Breast epithelium (tissue), 3 donors: ENCODE results near the gene NEURL3.
"Not testable (repeated sequence)": the region's sequence is repeated elsewhere in the genome, so short reads cannot be mapped to it uniquely, and the experiment has no call there.

ENCODE experiments used
- POLR2A ChIP-seq: fragments of 450-650 bp; IDR thresholded peaks from one replicate; pipeline ENCODE4 v1.6.1; 2016; ENCODE audit warnings: antibody characterized with exemption, mild to moderate bottlenecking, moderate library complexity
- POLR2AphosphoS5 ChIP-seq, 3 donors: sonication (generic); formaldehyde crosslinking; IDR thresholded peaks; one replicate each; pipeline ENCODE4 v1.6.1; 2017; ENCODE audit warnings: antibody characterized with exemption in 3 of 3
- TF ChIP-seq, protein P1 (sequence below), 3 donors: fragments of 450-650 bp; IDR thresholded peaks; one replicate each; pipeline ENCODE4 v1.5.1; 2016 to 2017; ENCODE audit warnings: antibody characterized with exemption in 3 of 3, mild to moderate bottlenecking in 3 of 3, moderate library complexity in 3 of 3

DNA sequence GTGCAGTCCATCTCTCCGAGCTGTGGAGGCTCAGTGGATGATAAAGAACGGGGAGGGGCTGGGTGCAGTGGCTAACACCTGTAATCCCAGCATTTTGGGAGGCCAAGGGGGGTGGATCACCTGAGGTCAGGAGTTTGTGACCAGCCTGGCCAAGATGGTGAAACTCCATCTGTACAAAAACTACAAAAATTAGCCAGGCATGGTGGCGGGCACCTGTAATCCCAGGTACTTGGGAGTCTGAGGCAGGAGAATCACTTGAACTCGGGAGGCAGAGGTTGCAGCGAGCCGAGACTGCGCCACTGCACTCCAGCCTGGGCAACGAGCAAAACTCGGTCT is 48.8 kb upstream of the NEURL3 start:
- TF ChIP-seq, protein P1, sequence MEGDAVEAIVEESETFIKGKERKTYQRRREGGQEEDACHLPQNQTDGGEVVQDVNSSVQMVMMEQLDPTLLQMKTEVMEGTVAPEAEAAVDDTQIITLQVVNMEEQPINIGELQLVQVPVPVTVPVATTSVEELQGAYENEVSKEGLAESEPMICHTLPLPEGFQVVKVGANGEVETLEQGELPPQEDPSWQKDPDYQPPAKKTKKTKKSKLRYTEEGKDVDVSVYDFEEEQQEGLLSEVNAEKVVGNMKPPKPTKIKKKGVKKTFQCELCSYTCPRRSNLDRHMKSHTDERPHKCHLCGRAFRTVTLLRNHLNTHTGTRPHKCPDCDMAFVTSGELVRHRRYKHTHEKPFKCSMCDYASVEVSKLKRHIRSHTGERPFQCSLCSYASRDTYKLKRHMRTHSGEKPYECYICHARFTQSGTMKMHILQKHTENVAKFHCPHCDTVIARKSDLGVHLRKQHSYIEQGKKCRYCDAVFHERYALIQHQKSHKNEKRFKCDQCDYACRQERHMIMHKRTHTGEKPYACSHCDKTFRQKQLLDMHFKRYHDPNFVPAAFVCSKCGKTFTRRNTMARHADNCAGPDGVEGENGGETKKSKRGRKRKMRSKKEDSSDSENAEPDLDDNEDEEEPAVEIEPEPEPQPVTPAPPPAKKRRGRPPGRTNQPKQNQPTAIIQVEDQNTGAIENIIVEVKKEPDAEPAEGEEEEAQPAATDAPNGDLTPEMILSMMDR (IDR thresholded peaks at IDR 0.05), result not testable (repeated sequence)
- TF ChIP-seq POLR2AphosphoS5 (IDR thresholded peaks at IDR 0.05); POLR2A: not testable (repeated sequence)
